Effector CD4-positive, alpha-beta T cell (primary cell): ENCODE measurements around the gene GHITM.
"Not testable (repeated sequence)": the region's sequence is repeated elsewhere in the genome, so short reads cannot be mapped to it uniquely, and the experiment has no call there.

Experiments
- DNase-seq: peaks from one replicate; pipeline ENCODE4 v3.0.0-alpha.2; 2020

Gene GHITM

GRCh38 chr10:84148006-84148597, 8.8 kb downstream of the GHITM start:
- DNase-seq, result not testable (repeated sequence)

- DNase-seq, result no peak
Observed at GRCh38 chr10:84149854-84150253, 10.5 kb downstream of the GHITM start.

- no peak for DNase-seq
Observed at GRCh38 chr10:84152769-84153168, 13.5 kb downstream of the GHITM start.

GRCh38 chr10:84155521-84155920, 16.2 kb downstream of the GHITM start:
- no peak for DNase-seq

GRCh38 chr10:84156009-84156408, 16.7 kb downstream of the GHITM start:
- no peak for DNase-seq

- DNase-seq, result peak; percentile 8
Observed at GRCh38 chr10:84156768-84157167, 17.5 kb downstream of the GHITM start.

- DNase-seq, result no peak
Observed at GRCh38 chr10:84158061-84158460, 18.8 kb downstream of the GHITM start.

GRCh38 chr10:84158550-84158949, 19.2 kb downstream of the GHITM start:
- no peak for DNase-seq

GRCh38 chr10:84159076-84159685, 19.9 kb downstream of the GHITM start:
- no peak for DNase-seq

GRCh38 chr10:84160663-84161362, 21.5 kb downstream of the GHITM start:
- no peak for DNase-seq

- no peak for DNase-seq
Observed at GRCh38 chr10:84163996-84164395, 24.7 kb downstream of the GHITM start.

GRCh38 chr10:84164442-84164841, 25.1 kb downstream of the GHITM start:
- no peak for DNase-seq

- DNase-seq, result no peak
Observed at GRCh38 chr10:84166620-84167288, 27.4 kb downstream of the GHITM start.

GRCh38 chr10:84167289-84167653, 28.0 kb downstream of the GHITM start:
- not testable (repeated sequence) for DNase-seq

GRCh38 chr10:84168382-84168781, 29.1 kb downstream of the GHITM start:
- DNase-seq, result not testable (repeated sequence)

- DNase-seq, result not testable (repeated sequence)
Observed at GRCh38 chr10:84171237-84171636, 31.9 kb downstream of the GHITM start.

- not testable (repeated sequence) for DNase-seq
Observed at GRCh38 chr10:84171700-84172466, 32.6 kb downstream of the GHITM start.

GRCh38 chr10:84172467-84173356, 33.4 kb downstream of the GHITM start:
- no peak for DNase-seq

GRCh38 chr10:84173501-84173929, 34.2 kb downstream of the GHITM start, which contains the start of gene GPR15LG:
Gene GPR15LG (plus strand): TSS chr10:84173801. CDS start chr10:84173852, 51 bp downstream.
- no peak for DNase-seq

GRCh38 chr10:84175436-84175835, 36.1 kb downstream of the GHITM start:
- no peak for DNase-seq

- DNase-seq, result no peak
Observed at GRCh38 chr10:84176351-84176750, 37.0 kb downstream of the GHITM start.
